Breast epithelium (tissue), 4 donors: ENCODE results near the gene TEPSIN. TPM values are rescaled to one million over a fixed set of nuclear protein-coding genes. Genes with fewer than 3 reads are reported as not detected.

ENCODE experiments used
- DNase-seq, 2 donors: peaks; one replicate each; pipeline ENCODE4 v3.0.0-alpha.2; 2019; ENCODE audit warnings: low spot score in 2 of 2
- H3K27ac ChIP-seq, 2 donors: fragments of 200-600 bp; sonication (generic) in 1 of 2; one replicate each; pipeline ENCODE4 v1.5.1; 2016 to 2019; ENCODE audit warnings: mild to moderate bottlenecking in 1 of 2
- H3K27me3 ChIP-seq, 2 donors: fragments of 200-600 bp; sonication (generic) in 1 of 2; one replicate each; pipeline versions ENCODE4 v1.5.1 to v1.6.0; 2017 to 2019; ENCODE audit warnings: control low read depth in 1 of 2, mild to moderate bottlenecking in 1 of 2
- H3K36me3 ChIP-seq: fragments of 200-600 bp; one replicate; pipeline ENCODE4 v1.5.1; 2019
- H3K4me1 ChIP-seq, 2 donors: fragments of 200-600 bp; sonication (generic); one replicate each; pipeline ENCODE4 v1.5.1; 2016 to 2019; ENCODE audit warnings: control low read depth in 1 of 2
- H3K4me3 ChIP-seq, 3 donors: fragments of 200-600 bp; sonication (generic); 1 replicate in 2 of 3; 2 replicates in 1 of 3; pipeline ENCODE4 v1.5.1; 2016 to 2019; ENCODE audit warnings: mild to moderate bottlenecking in 3 of 3, moderate library complexity in 2 of 3
- H3K9me3 ChIP-seq, 2 donors: fragments of 200-600 bp; sonication (generic) in 1 of 2; one replicate each; pipeline ENCODE4 v1.5.1; 2016 to 2019; ENCODE audit warnings: control low read depth in 1 of 2
- CTCF ChIP-seq, 3 donors: fragments of 450-650 bp; IDR thresholded peaks; one replicate each; pipeline ENCODE4 v1.5.1; 2016 to 2017; ENCODE audit warnings: antibody characterized with exemption in 3 of 3, mild to moderate bottlenecking in 3 of 3, moderate library complexity in 3 of 3
- POLR2A ChIP-seq: fragments of 450-650 bp; IDR thresholded peaks from one replicate; pipeline ENCODE4 v1.6.1; 2016; ENCODE audit warnings: antibody characterized with exemption, mild to moderate bottlenecking, moderate library complexity
- POLR2AphosphoS5 ChIP-seq, 3 donors: sonication (generic); formaldehyde crosslinking; IDR thresholded peaks; one replicate each; pipeline ENCODE4 v1.6.1; 2017; ENCODE audit warnings: antibody characterized with exemption in 3 of 3
- intact Hi-C: fragments of 100-400 bp; cut with DNase I; formaldehyde crosslinking; loops from one replicate; pipeline ENCODE4 v1.15.1; 2023; ENCODE audit warnings: low total_unique reads
- total RNA-seq, 3 donors: library from RNA; depleted of rRNA; stranded (reverse); fragments of >200 nt; gene quantifications; one replicate each; pipeline ENCODE4 v1.1.0, GENCODE V29; 2016

Gene TEPSIN
- total RNA-seq, 3 donors from 2014 or later, result 33.9 to 54.3 (median 36.4) TPM

GRCh38 chr17:81186203-81186602 is 52.7 kb downstream of the TEPSIN start:
- intact Hi-C loops, result no loop called here
- H3K27ac ChIP-seq, result no peak overlapping the region
- H3K4me1 ChIP-seq, result no peaks in the 10 kb centered on the region
- H3K36me3 ChIP-seq, result no peaks in the 10 kb centered on the region
- no peak for DNase-seq
- TF ChIP-seq CTCF (IDR thresholded peaks at IDR 0.05) (no peak), POLR2A (no peak), POLR2AphosphoS5 (IDR thresholded peaks at IDR 0.05) (no peak)
- peaks cover 0 to 3% of the 10 kb centered on the region in 2 donors for H3K9me3 ChIP-seq
- peaks cover 0 to 9% of the 10 kb centered on the region in 2 donors for H3K27me3 ChIP-seq
- H3K4me3 ChIP-seq, result no peak overlapping the region

GRCh38 chr17:81184555-81184954 is 54.3 kb downstream of the TEPSIN start:
- intact Hi-C loops, result loop anchor here (5.0 kb wide), 1 partner anchor 1972 kb away; no protein-coding TSS in a partner anchor

GRCh38 chr17:81183807-81184206 is 55.0 kb downstream of the TEPSIN start:
- Histone ChIP-seq H3K27me3 (peaks cover 0 to 9% of the 10 kb centered on the region in 2 donors), H3K4me3 (no peak overlapping the region), H3K4me1 (no peaks in the 10 kb centered on the region), H3K9me3 (peaks cover 0 to 3% of the 10 kb centered on the region in 2 donors), H3K36me3 (no peaks in the 10 kb centered on the region), H3K27ac (no peak overlapping the region)
- intact Hi-C loops, result loop anchor here (5.0 kb wide), 1 partner anchor 1972 kb away; no protein-coding TSS in a partner anchor
- TF ChIP-seq POLR2AphosphoS5 (IDR thresholded peaks at IDR 0.05) (no peak), CTCF (IDR thresholded peaks at IDR 0.05) (no peak)
- no peak for DNase-seq

More at GRCh38 chr17:81184555-81184954, 54.3 kb downstream of the TEPSIN start:
- Histone ChIP-seq H3K9me3 (peaks cover 0 to 3% of the 10 kb centered on the region in 2 donors), H3K36me3 (no peaks in the 10 kb centered on the region), H3K27me3 (peaks cover 0 to 9% of the 10 kb centered on the region in 2 donors), H3K4me3 (no peak overlapping the region), H3K4me1 (no peaks in the 10 kb centered on the region), H3K27ac (no peak overlapping the region)
- no peak for TF ChIP-seq CTCF (IDR thresholded peaks at IDR 0.05)
- TF ChIP-seq POLR2AphosphoS5 (IDR thresholded peaks at IDR 0.05), result no peak
- no peak for TF ChIP-seq POLR2A
- no peak for DNase-seq

- H3K9me3 ChIP-seq, result peaks cover 0 to 3% of the 10 kb centered on the region in 2 donors
- intact Hi-C loops, result loop anchor here (5.0 kb wide), 1 partner anchor 1971 kb away; no protein-coding TSS in a partner anchor
- H3K4me1 ChIP-seq, result no peaks in the 10 kb centered on the region
- no peaks in the 10 kb centered on the region for H3K36me3 ChIP-seq
- TF ChIP-seq POLR2A (no peak), CTCF (IDR thresholded peaks at IDR 0.05) (no peak), POLR2AphosphoS5 (IDR thresholded peaks at IDR 0.05) (no peak)
- H3K27ac ChIP-seq, result no peak overlapping the region
- H3K4me3 ChIP-seq, result no peak overlapping the region
- DNase-seq, result no peak
- H3K27me3 ChIP-seq, result peaks cover 0 to 9% of the 10 kb centered on the region in 2 donors
Measured at GRCh38 chr17:81183316-81183715, 55.5 kb downstream of the TEPSIN start.

- H3K27ac ChIP-seq, result no peak overlapping the region
- intact Hi-C loops, result loop anchor here (5.0 kb wide), 1 partner anchor 1970 kb away; no protein-coding TSS in a partner anchor
- peaks cover 0 to 9% of the 10 kb centered on the region in 2 donors for H3K27me3 ChIP-seq
- H3K4me3 ChIP-seq, result no peak overlapping the region
- DNase-seq, result no peak
- no peaks in the 10 kb centered on the region for H3K4me1 ChIP-seq
- TF ChIP-seq POLR2A, result no peak
- TF ChIP-seq POLR2AphosphoS5 (IDR thresholded peaks at IDR 0.05), result no peak
- TF ChIP-seq CTCF (IDR thresholded peaks at IDR 0.05), result no peak
- no peaks in the 10 kb centered on the region for H3K36me3 ChIP-seq
- H3K9me3 ChIP-seq, result peaks cover 0 to 3% of the 10 kb centered on the region in 2 donors
Measured at GRCh38 chr17:81182596-81182995, 56.3 kb downstream of the TEPSIN start.
